Thyroid gland (tissue), 4 donors: ENCODE results near the gene PHACTR3.

Experiments used
- CTCF ChIP-seq, 6 experiments: fragments of 200-600 bp in 3 of 6; fragments of 450-650 bp in 3 of 6; sonication (generic) in 3 of 6; IDR thresholded peaks; one replicate each; pipeline ENCODE4 v1.5.1; 2016 to 2019; ENCODE audit warnings: antibody characterized with exemption in 6 of 6, mild to moderate bottlenecking in 2 of 6, inconsistent platforms in 1 of 6, moderate library complexity in 1 of 6
- POLR2A ChIP-seq, 2 donors: fragments of 450-650 bp; IDR thresholded peaks; one replicate each; pipeline ENCODE4 v1.6.1; 2017; ENCODE audit warnings: antibody characterized with exemption in 2 of 2, mild to moderate bottlenecking in 2 of 2, moderate library complexity in 1 of 2

- no peak for TF ChIP-seq POLR2A (IDR thresholded peaks at IDR 0.05)
- no peak for TF ChIP-seq CTCF (IDR thresholded peaks at IDR 0.05)
Observed at GRCh38 chr20:59777814-59778575, 173.7 kb downstream of the PHACTR3 start.
